ENCODE measurements around the gene AGAP1. TPM values are rescaled to one million over a fixed set of nuclear protein-coding genes. Genes with fewer than 3 reads are reported as not detected.

The AGAP1 gene
- total RNA-seq, 1 donor from 2014 or later = 47.2 TPM

- no peak overlapping the region for H3K4me3 Mint-ChIP-seq (ENCODE audit: low read depth)
- H3K36me3 Mint-ChIP-seq (ENCODE audit: insufficient read depth) = peaks cover 19% of the 10 kb centered on the region
- H3K4me1 Mint-ChIP-seq (ENCODE audit: low read depth) = peaks cover 16% of the 10 kb centered on the region
- no peak for TF ChIP-seq CTCF (IDR thresholded peaks at IDR 0.05; ENCODE audit: unreplicated experiment)
- peak overlapping the region; percentile 33 for H3K27ac Mint-ChIP-seq
- peaks cover 2% of the 10 kb centered on the region for H3K9me3 Mint-ChIP-seq (ENCODE audit: low read depth)
- DNase-seq (ENCODE audit: low spot score, unreplicated experiment) = no peak
- peaks cover 32% of the 10 kb centered on the region for H3K27me3 Mint-ChIP-seq
These were observed 559.3 kb downstream of the AGAP1 start for GRCh38 chr2:236052926-236053821.

GRCh38 chr2:236054125-236054524 lies 560.3 kb downstream of the AGAP1 start:
- Mint-ChIP-seq H3K4me1 (ENCODE audit: low read depth) (peaks cover 16% of the 10 kb centered on the region), H3K4me3 (ENCODE audit: low read depth) (no peak overlapping the region), H3K36me3 (ENCODE audit: insufficient read depth) (peaks cover 17% of the 10 kb centered on the region), H3K9me3 (ENCODE audit: low read depth) (peaks cover 5% of the 10 kb centered on the region), H3K27me3 (peaks cover 32% of the 10 kb centered on the region), H3K27ac (no peak overlapping the region)
- no peak for TF ChIP-seq CTCF (IDR thresholded peaks at IDR 0.05; ENCODE audit: unreplicated experiment)
- no peak for DNase-seq (ENCODE audit: low spot score, unreplicated experiment)

DNA sequence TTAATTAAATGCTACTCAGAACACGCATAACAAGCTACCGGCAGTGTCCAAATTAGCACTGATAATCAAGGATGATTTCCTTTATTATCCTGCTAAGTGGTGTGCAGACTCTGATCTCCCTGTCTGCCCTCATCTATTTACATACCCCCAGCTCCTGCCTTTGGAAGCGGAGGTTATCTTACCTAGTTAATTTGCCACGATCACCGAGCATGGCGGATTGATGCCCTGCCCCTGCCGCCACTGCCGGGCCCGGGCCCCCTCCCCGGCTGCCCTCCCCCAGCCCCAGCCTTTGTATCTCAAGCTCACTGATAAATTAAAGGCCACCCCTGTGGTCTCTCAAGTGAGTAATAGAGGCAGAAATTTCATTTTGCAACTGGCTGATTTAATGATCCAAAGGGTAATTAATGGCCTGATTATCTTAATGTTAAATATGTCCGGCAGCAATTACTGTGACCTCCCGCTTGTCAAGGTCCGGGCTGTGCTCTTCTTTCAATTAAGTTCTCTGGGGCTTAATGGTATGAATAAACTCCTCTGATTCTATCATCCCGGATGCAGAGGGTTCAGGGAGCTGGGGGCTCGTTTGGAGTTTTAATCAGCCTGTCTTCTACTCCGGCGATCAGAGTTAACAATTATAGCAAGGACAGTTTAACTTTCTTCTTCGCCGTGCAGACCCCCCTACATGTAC lies 560.9 kb downstream of the AGAP1 start:
- no peak for TF ChIP-seq CTCF (IDR thresholded peaks at IDR 0.05; ENCODE audit: unreplicated experiment)
- no peak for DNase-seq (ENCODE audit: low spot score, unreplicated experiment)
- Mint-ChIP-seq H3K36me3 (ENCODE audit: insufficient read depth) (peaks cover 16% of the 10 kb centered on the region), H3K4me1 (ENCODE audit: low read depth) (peaks cover 16% of the 10 kb centered on the region), H3K9me3 (ENCODE audit: low read depth) (peaks cover 5% of the 10 kb centered on the region), H3K4me3 (ENCODE audit: low read depth) (no peak overlapping the region), H3K27me3 (peaks cover 32% of the 10 kb centered on the region), H3K27ac (no peak overlapping the region)

GRCh38 chr2:236055471-236055870 lies 561.6 kb downstream of the AGAP1 start:
- Mint-ChIP-seq H3K27me3 (peaks cover 28% of the 10 kb centered on the region), H3K9me3 (ENCODE audit: low read depth) (peaks cover 5% of the 10 kb centered on the region), H3K27ac (no peak overlapping the region)

More at GRCh38 chr2:236055471-236055870, 561.6 kb downstream of the AGAP1 start:
- no peak overlapping the region for H3K4me3 Mint-ChIP-seq (ENCODE audit: low read depth)
- DNase-seq (ENCODE audit: low spot score, unreplicated experiment) = no peak
- peaks cover 13% of the 10 kb centered on the region for H3K36me3 Mint-ChIP-seq (ENCODE audit: insufficient read depth)
- peaks cover 16% of the 10 kb centered on the region for H3K4me1 Mint-ChIP-seq (ENCODE audit: low read depth)
- TF ChIP-seq CTCF (IDR thresholded peaks at IDR 0.05; ENCODE audit: unreplicated experiment) = no peak

All from progenitor cell of endocrine pancreas (in vitro differentiated cells).